Thyroid gland (tissue), 4 donors: ENCODE results near the gene CCDC78.

Experiments
- POLR2A ChIP-seq, 2 donors: fragments of 450-650 bp; IDR thresholded peaks; one replicate each; pipeline ENCODE4 v1.6.1; 2017; ENCODE audit warnings: antibody characterized with exemption in 2 of 2, mild to moderate bottlenecking in 2 of 2, moderate library complexity in 1 of 2
- TF ChIP-seq, protein P1 (sequence below), 6 experiments: fragments of 200-600 bp in 3 of 6; fragments of 450-650 bp in 3 of 6; sonication (generic) in 3 of 6; IDR thresholded peaks; one replicate each; pipeline ENCODE4 v1.5.1; 2016 to 2019; ENCODE audit warnings: antibody characterized with exemption in 6 of 6, mild to moderate bottlenecking in 2 of 6, inconsistent platforms in 1 of 6, moderate library complexity in 1 of 6

DNA sequence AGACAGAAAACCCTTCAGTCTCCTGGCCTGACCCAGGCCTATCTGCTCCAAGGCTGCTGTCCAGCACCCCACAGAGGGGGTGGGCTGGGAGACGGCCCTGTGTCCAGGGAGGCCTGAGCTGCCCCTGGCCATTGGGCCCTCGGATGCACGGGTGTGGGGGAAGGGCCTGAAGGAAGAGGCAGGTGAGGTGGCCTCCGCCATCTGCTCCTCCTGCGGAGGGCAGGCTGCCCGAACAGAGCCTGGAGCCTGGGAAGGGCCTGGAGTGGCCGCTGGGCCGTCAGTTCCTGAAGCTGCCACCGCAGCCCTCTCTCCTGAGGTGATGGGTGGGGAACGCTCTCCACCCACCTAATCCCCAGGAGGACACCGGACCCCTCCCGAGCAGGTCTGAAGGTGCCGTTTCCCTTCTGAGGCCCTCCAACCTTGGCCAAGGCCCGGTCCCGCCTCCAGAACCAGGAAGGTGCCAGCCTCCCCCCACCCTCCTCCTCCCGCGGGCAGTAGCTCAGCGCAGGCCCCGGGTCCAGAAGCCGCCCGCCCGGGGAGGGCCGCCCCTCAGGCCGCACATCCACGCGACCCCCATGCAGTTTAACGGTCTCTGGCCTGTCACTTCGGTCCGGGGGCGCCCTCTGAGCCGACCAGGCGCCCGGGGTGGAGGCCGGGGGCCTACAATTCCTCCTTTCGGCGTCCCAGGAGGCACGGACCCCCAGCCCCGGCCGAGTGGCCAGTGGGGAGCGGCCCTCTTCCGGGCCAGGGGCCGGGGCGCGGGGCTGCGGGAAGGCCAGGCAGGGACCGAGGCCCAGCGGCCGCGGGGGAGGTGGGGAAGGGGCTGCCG is 21.5 kb downstream of the CCDC78 start:
- TF ChIP-seq, protein P1, sequence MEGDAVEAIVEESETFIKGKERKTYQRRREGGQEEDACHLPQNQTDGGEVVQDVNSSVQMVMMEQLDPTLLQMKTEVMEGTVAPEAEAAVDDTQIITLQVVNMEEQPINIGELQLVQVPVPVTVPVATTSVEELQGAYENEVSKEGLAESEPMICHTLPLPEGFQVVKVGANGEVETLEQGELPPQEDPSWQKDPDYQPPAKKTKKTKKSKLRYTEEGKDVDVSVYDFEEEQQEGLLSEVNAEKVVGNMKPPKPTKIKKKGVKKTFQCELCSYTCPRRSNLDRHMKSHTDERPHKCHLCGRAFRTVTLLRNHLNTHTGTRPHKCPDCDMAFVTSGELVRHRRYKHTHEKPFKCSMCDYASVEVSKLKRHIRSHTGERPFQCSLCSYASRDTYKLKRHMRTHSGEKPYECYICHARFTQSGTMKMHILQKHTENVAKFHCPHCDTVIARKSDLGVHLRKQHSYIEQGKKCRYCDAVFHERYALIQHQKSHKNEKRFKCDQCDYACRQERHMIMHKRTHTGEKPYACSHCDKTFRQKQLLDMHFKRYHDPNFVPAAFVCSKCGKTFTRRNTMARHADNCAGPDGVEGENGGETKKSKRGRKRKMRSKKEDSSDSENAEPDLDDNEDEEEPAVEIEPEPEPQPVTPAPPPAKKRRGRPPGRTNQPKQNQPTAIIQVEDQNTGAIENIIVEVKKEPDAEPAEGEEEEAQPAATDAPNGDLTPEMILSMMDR (IDR thresholded peaks at IDR 0.05): no peak
- no peak for TF ChIP-seq POLR2A (IDR thresholded peaks at IDR 0.05)
